Activated CD4-positive, alpha-beta T cell treated with anti-CD3 and anti-CD28 coated beads, Interleukin-10, Interleukin-2, amounts not matched to agents 100 ng/mL and 50 ng/mL, durations not matched to agents 16 hours and 8 hours (primary cell): ENCODE results near the gene FAM110A.
"Not testable (repeated sequence)": the region's sequence is repeated elsewhere in the genome, so short reads cannot be mapped to it uniquely, and the experiment has no call there.

Experiments
- DNase-seq: peaks from one replicate; pipeline ENCODE4 v3.0.0-alpha.2; 2020

The FAM110A gene

DNA sequence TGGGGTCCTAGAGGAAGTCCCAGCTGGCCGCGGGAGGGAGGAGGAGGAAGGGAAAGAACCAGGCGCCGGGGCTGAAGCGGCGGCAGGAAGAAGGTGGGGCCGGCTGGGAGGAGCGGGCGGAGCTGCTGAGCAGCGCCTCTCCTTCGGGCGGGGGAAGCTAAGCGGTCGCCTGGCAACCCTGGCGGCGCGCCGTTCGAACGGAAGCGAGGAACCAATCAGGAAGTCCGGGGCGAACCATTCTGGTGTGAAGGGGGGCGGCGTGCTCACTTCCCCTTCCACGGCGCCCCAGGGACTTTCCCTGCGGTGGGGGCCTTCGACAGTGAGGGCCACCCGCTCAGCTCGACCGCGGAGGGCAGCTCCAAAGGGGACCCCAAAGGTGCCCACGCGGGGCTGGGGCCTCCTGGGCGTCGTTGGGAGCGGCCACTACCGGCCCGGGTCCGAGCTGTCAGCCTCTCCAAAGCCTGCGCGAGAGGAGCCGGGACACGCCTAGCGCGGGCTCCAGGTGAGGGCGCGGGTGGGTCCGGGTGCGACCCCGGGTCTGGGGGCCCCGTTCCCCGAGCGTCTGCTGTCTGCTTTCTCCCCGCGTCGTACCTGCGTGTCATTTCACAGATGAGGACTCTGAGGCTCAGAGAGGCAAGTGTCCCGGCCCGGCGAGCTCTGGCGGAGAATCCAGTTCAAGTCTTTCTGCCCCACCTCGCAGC lies at the start of gene FAM110A:
TSS of gene FAM110A (plus strand) at position 266 of the 701 bp plus-strand sequence. CDS start 11,090 bp downstream, outside the sequence.
- peak; percentile 96 for DNase-seq

DNA sequence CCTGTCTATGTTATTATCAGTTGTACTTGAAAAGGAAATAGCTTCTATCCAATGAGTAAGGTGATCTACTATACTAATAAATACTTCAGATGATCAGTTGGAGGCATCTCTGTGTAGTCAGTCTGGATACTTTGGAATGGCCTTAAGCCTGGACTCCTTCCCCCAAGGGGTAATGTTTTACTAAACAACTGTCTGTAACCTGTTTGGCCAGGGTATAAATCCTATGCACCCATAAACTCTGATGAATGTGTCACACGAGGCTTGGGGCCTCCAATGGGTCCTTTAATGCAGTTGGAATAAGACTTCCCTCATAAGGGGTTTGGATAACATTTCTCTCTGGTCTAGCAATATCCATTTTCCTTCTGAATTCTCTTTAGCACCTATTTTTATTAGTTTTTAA lies 45.7 kb upstream of the FAM110A start:
- DNase-seq: no peak

DNA sequence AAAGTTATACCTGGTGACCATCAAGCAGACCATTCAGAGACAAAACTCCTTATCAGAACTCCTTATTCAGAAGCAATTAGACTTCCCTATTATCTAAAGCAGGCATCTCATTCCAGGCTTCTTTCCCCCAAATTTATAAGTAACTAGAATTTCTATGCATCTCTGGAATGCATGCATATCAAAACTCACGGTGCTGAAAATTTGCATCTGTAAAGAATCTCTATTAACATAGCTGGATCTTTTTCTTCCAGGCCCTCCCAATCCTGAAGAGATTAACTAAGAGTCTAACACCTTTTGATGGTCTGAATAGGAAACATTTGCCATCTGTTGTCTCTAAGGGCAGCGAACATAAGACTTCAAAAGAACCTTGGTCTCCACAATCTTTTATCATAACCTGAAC lies 42.5 kb upstream of the FAM110A start:
- no peak for DNase-seq

DNA sequence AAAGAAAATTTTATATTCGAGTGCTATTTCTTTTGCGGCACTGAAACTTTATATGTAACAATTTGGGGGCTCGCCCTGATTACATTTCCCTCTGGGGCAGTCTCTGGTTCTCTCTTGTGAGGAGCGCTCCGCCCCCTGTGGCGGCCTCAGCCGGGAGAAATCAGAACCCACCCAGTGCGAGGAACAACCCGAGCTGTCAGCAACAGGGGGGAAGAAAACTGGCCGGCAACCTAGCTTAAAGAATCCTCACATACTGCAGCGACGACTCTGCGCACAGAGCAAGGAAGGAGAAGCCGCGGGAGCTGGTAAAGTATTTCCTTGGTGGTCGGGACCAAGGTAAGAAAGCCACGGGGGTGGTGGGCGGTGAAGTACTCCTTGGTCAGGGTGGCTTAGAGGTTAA lies 41.3 kb upstream of the FAM110A start:
- no peak for DNase-seq

DNA sequence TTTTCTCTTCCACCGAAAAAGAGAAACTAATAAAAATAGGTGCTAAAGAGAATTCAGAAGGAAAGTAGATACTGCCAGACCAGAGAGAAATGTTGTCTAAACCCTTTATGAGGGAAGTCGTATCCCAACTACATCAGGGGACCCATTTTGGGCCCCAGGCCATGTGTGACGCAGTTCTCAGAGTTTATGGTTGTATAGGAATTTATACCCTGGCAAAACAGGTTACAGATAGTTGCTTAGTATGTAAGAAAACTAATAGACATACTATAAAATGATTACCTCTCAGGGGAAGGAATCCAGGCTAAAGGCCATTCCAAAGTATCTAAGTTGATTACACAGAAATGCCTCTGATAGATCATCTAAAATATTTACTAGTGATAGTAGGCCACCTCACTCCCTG lies 36.6 kb upstream of the FAM110A start:
- DNase-seq: no peak

DNA sequence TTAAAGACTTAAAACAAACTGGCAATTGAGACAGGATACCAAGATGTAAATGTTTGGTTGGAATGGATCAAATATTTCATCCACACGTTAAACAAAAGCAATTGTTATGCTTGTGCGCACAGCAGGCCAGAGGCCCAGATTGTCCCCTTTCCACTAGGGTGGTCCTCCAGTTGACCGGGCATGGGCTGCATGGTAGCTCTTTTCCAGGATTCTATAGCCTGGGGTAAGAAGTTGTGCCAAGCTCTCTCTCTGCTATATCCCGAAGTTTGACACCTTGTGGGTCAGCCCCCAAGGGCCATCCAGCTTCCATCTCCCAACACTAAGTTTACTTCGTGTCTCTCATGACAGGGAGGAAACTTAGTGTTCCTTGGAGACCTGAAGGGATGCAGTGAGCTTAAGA lies 34.8 kb upstream of the FAM110A start:
- not testable (repeated sequence) for DNase-seq

DNA sequence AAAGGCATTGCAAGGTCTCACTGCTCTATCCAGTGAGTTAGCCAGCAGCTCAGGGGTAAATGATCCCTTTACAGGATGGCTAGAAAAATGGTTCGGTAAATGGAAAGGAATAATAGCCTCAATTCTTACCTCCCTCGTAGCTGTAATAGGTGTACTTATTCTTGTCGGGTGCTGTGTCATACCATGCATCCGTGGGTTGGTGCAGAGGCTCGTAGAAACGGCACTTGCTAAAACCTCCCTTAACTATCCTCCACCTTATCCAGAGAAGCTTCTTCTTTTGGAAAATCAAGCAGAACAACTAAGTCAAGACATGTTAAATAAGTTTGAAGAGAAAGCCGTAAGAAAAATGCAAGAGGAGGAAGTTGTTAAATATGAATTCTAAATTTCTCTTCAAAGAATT lies 33.5 kb upstream of the FAM110A start:
- not testable (repeated sequence) for DNase-seq

DNA sequence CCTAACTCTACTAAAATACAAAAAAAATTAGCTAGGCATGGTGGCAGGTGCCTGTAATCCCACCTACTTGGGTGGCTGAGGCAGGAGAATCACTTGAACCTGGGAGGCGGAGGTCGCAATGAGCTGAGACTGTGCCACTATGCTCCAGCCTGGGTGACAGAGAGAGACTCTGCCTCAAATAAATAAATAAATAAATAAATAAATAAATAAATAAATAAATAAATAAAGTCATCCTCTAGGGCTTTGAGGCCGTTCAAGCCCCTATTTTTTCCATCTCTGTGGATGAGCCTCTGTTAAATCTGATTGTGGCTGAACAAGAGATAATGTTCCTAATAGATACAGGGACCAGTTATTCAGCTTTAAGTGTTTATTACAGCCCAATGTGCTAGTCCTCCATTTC lies 31.8 kb upstream of the FAM110A start:
- no peak for DNase-seq

DNA sequence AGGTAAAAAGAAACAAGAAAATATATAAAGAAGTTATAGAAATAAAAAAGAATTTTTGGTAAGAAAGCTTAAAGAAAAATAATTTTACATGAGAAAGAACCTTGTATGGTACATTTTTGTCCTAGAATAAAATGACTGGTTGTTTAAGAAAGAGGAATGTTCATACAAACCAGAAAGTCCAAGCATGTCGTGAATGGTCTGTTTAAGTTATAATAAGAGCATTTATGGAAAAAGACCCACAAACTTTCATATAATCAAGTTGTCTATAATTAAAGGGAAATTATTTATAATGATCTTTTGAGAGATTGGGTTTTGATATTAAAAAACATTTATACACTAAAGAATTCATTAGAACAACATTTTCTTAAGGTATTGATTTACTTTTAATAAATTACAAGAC lies 27.8 kb upstream of the FAM110A start:
- no peak for DNase-seq

DNA sequence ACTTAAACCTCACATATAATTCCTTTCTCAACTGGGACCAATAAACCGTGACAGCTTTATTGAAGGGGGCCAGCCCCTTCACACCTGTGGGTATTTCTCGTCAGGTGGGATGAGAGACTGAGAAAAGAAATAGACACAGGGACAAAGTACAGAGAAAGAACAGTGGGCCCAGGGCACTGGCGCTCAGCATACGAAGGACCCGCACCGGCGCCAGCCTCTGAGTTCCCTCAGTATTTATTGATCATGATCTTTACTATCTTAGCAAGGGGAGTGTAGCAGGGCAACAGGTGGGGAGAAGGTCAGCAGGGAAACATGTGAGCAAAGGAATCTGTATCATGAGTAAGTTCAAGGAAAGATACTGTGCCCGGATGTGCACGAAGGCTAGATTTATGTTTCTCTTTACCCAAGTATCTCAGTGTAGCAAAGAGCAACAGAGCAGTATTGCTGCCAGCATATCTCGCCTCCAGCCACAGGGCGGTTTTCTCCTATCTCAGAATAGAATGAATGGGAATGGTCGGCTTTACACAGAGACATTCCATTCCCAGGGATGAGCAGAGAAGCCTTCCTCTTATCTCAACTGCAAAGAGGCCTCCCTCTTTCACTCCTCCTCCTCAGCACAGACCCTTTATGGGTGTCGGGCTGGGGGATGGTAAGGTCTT lies 21.6 kb upstream of the FAM110A start:
- not testable (repeated sequence) for DNase-seq

DNA sequence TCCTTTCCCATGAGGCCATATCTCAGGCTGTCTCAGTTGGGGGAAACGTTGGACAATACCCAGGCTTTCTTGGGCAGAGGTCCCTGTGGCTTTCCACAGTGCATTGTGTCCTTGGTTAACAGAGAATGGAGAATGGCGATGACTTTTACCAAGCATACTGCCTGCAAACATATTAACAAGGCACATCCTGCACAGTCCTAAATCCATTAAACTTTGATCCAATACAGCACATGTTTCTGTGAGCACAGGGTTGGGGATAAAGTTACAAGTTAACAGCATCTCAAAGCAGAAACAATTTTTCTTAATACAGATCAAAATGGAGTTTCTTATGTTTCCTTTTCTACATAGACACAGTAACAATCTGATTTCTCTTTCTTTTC lies 21.1 kb upstream of the FAM110A start:
- not testable (repeated sequence) for DNase-seq

DNA sequence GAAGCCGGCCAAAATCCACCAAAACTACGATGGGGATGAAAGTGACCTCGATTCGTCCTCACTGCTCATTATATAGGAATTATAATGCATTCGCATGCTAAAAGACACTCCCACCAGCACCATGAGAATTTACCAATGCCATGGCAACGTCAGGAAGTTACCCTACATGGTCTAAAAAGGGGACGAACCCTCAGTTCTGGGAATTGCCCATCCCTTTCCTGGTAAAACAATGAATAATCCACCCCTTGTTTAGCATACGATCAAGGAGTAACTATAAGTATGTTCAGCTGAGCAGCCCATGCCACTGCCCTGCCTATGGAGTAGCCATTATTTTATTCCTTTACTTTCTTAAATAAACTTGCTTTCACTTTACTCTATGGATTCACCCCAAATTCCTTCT lies 20.1 kb upstream of the FAM110A start:
- no peak for DNase-seq

DNA sequence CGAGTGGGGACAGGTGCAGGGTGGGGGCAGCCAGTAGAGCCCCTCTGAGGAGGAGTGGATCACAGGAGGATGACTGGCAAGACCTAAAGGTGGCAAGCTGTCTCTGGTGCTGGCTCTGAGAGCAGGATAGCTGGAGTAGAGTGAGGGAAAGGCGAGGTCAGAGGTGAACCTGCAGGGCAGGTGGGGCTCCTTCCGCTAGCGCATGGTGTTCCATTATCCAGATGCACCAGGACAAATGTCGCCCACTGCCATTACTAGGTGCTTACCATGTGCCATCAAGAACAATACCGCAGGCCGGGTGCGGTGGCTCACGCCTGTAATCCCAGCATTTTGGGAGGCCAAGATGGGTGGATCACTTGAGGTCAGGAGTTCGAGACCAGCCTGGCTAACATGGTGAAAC lies 18.3 kb upstream of the FAM110A start:
- no peak for DNase-seq

DNA sequence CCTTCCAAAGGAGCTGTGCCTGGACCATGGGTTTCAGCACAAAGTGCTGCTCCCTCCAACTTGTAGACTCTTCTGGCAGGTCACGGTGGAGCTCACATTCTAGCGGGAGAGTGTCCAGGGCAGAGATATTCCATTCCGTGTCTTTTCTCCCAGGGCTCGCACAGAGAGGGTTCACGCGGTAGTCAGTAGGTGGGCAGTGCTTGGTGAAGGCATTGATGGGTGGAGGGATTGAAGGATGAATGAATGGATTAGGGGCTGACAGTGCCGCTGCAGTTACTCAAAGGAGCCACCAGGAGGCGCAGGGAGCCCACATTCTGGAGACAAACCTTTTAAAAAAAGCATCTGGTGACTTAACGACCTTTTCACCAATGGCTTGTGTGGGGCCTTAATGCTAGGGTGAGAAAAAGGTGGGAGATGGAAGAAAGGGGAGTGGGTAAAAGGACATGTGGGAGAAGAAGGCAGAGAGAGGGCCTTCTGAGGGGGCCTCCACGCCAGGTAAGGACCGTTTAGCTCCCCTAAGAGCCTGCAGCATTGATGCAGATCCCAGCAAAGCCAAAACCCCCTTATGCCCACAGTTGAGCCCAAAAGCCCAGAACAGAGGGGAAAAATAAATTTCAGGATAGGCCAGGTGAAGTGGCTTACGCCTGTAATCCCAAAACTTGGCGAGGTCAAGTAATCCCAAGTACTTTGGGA lies 17.5 kb upstream of the FAM110A start:
- peak; percentile 69 for DNase-seq

DNA sequence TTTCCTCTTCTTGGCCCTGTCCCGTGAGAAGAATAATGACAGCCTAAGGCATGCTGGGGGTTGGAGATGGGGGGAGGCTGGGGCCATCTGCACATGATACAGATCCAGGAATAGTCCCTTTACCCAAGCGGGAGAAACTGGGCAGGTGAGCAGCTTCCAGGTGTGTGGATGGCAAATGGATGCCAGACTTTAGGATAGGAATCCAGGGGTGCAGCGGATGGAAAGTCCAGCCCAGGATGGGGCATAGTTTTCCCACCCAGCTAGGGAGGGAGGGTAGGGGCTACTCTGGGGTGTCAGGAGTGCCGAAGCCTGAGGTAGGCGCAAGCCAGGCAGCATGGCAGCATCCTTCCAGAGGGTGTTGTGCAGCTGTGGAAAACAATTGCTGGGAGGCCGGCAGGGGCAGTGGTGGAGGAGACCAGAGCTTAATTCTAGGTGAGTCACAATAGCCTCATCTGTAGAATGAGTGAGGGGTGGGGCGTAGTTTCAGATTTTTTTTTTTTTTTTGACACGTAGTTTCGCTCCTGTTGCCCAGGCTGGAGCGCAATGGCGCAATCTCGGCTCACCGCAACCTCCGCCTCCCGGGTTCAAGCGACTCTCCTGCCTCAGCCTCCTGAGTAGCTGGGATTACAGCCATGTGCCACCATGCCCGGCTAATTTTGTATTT lies 15.4 kb upstream of the FAM110A start:
- no peak for DNase-seq

DNA sequence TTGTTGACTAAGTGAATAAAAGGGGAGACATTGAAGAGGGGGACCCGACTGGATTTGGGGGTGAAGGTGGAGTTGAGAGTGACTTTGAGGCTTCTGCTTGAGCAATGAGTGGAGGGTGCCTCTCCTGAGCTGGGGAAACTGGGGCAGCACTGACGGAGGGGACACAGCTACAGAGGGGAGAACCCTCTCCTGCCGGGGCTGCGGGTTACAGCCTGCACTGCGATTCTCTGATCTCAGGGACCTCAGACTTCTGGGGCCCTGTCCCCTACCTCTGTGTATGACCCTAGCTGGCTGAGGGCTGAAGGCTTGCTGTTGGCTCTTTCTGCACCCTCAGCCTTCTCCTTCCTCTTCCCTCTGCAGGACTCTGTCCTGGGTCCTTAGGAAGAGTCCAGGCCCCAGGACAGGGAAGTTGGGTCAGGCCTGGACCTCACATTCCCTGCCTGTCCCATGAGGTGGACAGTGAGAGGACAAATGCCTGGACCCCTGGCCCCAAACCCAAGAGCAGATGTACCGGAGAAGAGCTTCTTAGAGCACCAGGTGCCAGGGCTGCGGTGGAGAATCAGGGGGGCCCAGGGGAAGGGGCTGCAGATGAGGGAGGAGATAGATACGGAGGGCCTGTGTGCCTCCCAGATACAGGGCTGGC lies 13.7 kb upstream of the FAM110A start:
- no peak for DNase-seq

DNA sequence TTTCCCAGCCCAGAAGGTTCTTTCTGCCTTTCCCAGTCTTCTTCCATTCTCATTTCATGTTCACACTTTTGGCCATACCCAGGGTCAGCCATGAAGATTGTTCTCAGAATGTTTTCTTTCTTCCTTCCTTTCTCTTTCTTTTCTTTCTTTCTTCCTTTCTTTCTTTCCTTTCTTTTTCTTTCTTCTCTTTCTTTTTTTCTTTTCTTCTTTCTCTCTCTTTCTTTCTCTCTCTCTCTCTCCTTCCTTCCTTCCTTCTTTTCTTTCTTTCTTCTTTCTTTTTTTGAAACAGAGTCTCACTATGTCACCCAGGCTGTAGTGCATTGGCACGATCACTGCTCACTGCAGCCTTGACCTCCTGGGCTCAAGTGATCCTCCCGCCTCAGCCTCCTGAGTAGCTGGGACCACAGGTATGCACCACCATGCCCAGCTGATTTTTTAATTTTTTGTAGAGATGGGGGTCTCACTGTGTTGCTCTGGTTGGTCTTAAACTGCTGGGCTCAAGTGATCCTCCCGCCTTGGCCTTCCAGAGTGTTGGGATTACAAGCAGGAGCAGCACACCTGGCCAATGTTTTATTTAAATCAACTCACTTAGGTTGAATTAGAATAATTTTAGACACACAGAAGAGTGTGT lies 13.1 kb upstream of the FAM110A start:
- no peak for DNase-seq

DNA sequence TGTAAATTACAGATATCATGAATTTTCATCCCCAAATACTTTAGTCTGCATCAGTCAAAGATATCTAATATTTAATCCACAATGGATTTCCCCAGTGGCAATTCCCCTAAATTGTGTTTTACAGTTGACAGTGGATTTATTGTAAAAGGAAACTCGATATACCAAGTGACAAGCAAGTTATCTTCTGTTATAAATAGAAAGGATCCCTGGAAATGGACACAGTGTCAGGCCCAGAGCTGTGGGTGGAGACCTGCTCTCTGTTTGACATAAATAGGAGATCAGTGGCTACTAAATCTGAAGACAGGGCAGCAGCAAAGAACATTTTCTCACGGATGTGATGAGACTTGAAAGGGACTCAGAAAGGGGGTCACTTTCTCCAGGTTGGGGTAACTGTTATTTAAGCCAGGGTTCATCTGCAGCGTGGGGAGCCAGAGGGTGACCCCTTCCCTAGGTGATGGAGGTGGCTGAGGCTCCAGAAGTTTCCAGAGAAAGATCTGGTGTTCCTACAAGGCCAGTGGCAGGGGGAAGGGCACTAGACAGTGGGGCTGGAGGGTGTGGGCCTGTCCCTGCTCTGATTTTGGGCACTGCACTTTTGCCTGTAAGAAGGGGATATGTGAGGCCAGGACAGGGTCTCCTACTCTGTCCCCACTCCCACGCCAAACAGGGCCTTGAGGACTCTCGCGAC lies 12.3 kb upstream of the FAM110A start:
- no peak for DNase-seq

DNA sequence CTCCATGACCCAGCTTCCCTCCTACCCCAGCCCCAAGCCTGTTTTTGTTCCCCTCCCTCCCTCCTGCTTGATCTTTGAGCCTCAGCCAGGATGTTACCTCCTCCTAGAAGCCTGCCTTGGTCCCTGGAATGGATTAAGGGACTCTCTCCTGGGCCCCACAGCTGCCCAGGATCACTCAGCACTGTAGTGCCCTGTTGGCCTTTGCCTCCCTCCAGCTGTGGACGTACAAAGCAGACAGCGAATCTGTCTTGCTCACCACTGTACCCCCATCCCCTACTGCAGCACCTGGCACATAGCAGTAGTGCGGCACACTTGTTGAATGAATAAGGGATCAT lies 11.8 kb upstream of the FAM110A start:
- no peak for DNase-seq

DNA sequence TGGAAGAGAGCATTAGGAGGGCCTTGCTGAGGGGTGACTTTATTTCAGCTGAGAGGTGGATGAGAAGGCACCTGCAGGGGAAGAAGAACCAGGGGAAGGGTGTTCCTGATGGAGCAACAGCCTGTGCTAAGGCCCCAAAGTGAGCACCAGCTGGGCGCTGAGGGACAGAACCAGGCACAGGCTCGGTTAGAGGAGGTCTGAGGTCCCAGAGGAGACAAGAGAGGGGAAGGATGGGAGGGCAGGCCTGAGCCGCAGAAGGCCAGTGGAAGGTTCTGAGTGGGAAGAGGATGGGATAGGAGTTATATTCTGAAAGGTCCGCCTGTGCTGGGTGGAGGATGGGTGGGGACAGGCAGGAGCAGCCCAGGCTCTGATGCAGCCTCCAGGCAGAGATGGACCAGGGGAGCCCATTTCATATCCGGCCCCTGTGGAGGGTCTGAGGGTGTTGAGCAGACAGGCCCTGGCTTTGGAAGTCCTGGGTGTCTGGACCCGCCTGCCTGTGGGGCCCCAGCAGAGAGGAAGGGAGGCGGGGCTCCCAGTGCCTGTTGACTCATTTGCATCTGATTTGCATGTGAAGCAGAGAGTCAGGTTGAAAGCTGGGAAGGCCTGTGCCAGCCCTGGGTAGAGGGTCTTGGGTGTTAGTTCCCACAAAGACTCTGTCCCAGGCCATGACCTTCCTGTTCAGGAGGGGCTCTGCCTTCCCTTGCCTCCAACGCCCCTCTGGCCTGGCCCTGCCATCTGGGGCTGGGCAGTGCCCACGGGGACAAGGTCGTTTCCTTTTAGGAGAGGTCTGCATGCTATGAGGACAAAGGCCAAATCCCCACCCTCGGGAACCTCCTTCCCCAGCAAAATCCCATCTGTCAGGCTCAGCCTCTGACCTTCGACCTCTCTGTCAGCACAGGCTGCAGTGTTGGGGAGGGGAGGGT lies 10.6 kb upstream of the FAM110A start:
- DNase-seq: no peak

DNA sequence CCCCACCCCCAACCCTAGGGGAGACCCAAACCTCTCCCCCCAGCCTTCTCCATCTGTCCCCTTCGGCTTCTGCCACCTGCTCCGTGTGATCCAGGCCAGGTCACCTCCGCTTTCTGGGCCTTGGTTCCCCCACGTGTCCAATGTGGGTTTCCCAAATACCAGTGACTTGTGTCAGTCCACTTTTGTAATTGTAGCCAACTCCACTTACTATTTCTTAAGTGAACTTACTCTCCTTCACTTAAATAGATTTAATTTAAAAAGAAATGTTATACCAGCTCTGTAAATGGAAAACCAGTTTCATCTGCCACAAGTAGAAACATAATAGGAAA lies 10.0 kb upstream of the FAM110A start:
- no peak for DNase-seq
